WTC11 (cell line): ENCODE data around the gene PLCG2. TPM values are rescaled to one million over a fixed set of nuclear protein-coding genes. Genes with fewer than 3 reads are reported as not detected.

ENCODE experiments used
- ATAC-seq: fragments of 200-7000 bp; cut with Tn5 transposase; 2 replicates; pipeline ENCODE4 v1.10.0; 2021; ENCODE audit warnings: mild to moderate bottlenecking, moderate library complexity
- CTCF ChIA-PET: fragments of 300-600 bp; sonication (Branson Sonifier 250); formaldehyde crosslinking; loops from one replicate; lab custom pipeline; 2021; ENCODE audit warnings: antibody characterized with exemption; lab: Charles Lee
- POLR2A ChIA-PET: fragments of 350-600 bp; sonication (Branson Sonifier 250); formaldehyde crosslinking; loops from one replicate; lab custom pipeline; 2021; ENCODE audit warnings: antibody characterized with exemption; lab: Charles Lee
- DNase-seq: peaks from one replicate; pipeline ENCODE4 v3.0.0; 2021; ENCODE audit warnings: low spot score
- H3K27ac Mint-ChIP-seq: 2 replicates; pipeline ENCODE4 v1.8.0; 2021; ENCODE audit warnings: mixed read lengths
- H3K27me3 Mint-ChIP-seq: 2 replicates; pipeline ENCODE4 v1.8.0; 2021; ENCODE audit warnings: low read depth, mild to moderate bottlenecking, moderate library complexity, mixed read lengths
- H3K36me3 Mint-ChIP-seq: 2 replicates; pipeline ENCODE4 v1.8.0; 2021; ENCODE audit warnings: mixed read lengths
- H3K4me1 Mint-ChIP-seq: 2 replicates; pipeline ENCODE4 v1.8.0; 2022; ENCODE audit warnings: mixed read lengths
- H3K4me3 Mint-ChIP-seq: 2 replicates; pipeline ENCODE4 v1.8.0; 2021; ENCODE audit warnings: mild to moderate bottlenecking, moderate library complexity, mixed read lengths
- H3K9me3 Mint-ChIP-seq: 2 replicates; pipeline ENCODE4 v1.8.0; 2021; ENCODE audit warnings: mixed read lengths
- CBFB ChIP-seq: sonication (generic); formaldehyde crosslinking; IDR thresholded peaks from 2 replicates; pipeline ENCODE4 v1.8.1; 2022; ENCODE audit warnings: mild to moderate bottlenecking, low read depth, missing genetic modification reagents
- CREM ChIP-seq: sonication (generic); formaldehyde crosslinking; IDR thresholded peaks from 2 replicates; pipeline ENCODE4 v1.8.1; 2022; ENCODE audit warnings: mild to moderate bottlenecking, missing genetic modification reagents, moderate library complexity
- ELF4 ChIP-seq: sonication (generic); formaldehyde crosslinking; IDR thresholded peaks from 2 replicates; pipeline ENCODE4 v1.8.1; 2022; ENCODE audit warnings: low read depth, mild to moderate bottlenecking, moderate library complexity, missing genetic modification reagents
- FOXP1 ChIP-seq: sonication (generic); formaldehyde crosslinking; IDR thresholded peaks from 2 replicates; pipeline ENCODE4 v1.8.0; 2022; ENCODE audit warnings: missing genetic modification reagents, mild to moderate bottlenecking, moderate library complexity, borderline replicate concordance
- JUN ChIP-seq: sonication (generic); formaldehyde crosslinking; IDR thresholded peaks from 2 replicates; pipeline ENCODE4 v1.8.0; 2023; ENCODE audit warnings: mild to moderate bottlenecking, missing genetic modification reagents
- MYBL2 ChIP-seq: sonication (generic); formaldehyde crosslinking; IDR thresholded peaks from 2 replicates; pipeline ENCODE4 v1.8.1; 2023; ENCODE audit warnings: mild to moderate bottlenecking, moderate library complexity, missing genetic modification reagents
- NR3C1 ChIP-seq: sonication (generic); formaldehyde crosslinking; conservative IDR thresholded peaks from 2 replicates; pipeline ENCODE4 v1.8.1; 2023; ENCODE audit warnings: low read depth, mild to moderate bottlenecking, missing genetic modification reagents
- RELA ChIP-seq: sonication (generic); formaldehyde crosslinking; IDR thresholded peaks from 2 replicates; pipeline ENCODE4 v1.8.1; 2022; ENCODE audit warnings: missing genetic modification reagents, mild to moderate bottlenecking, borderline replicate concordance
- TEAD4 ChIP-seq: sonication (generic); formaldehyde crosslinking; IDR thresholded peaks from 2 replicates; pipeline ENCODE4 v1.8.0; 2022; ENCODE audit warnings: mild to moderate bottlenecking, missing genetic modification reagents
- ZNF121 ChIP-seq: sonication (generic); formaldehyde crosslinking; IDR thresholded peaks from 2 replicates; pipeline ENCODE4 v1.8.0; 2023; ENCODE audit warnings: missing genetic modification reagents
- ZNF671 ChIP-seq: fragments of 250-450 bp; sonication (Bioruptor Pico); IDR thresholded peaks from 2 replicates; pipeline ENCODE4 v1.8.0; 2021; ENCODE audit warnings: mild to moderate bottlenecking
- total RNA-seq: library from RNA; stranded (reverse); gene quantifications from 3 replicates; pipeline ENCODE4 v1.2.3, GENCODE V29; 2021
- TF ChIP-seq, protein P1 (sequence below): sonication (generic); formaldehyde crosslinking; IDR thresholded peaks from 2 replicates; pipeline ENCODE4 v1.8.1; 2022; ENCODE audit warnings: mild to moderate bottlenecking, moderate library complexity, missing genetic modification reagents
- TF ChIP-seq, protein P2 (sequence below): sonication (generic); formaldehyde crosslinking; IDR thresholded peaks from 2 replicates; pipeline ENCODE4 v1.8.0; 2023; ENCODE audit warnings: missing genetic modification reagents
- TF ChIP-seq, protein P3 (sequence below): sonication (generic); formaldehyde crosslinking; IDR thresholded peaks from 2 replicates; pipeline ENCODE4 v1.8.1; 2023; ENCODE audit warnings: mild to moderate bottlenecking, missing genetic modification reagents
- TF ChIP-seq, protein P4 (sequence below): sonication (generic); formaldehyde crosslinking; IDR thresholded peaks from 2 replicates; pipeline ENCODE4 v1.8.0; 2022; ENCODE audit warnings: mild to moderate bottlenecking, missing genetic modification reagents
- TF ChIP-seq, protein P5 (sequence below): sonication (generic); formaldehyde crosslinking; IDR thresholded peaks from 2 replicates; pipeline ENCODE4 v1.8.1; 2022; ENCODE audit warnings: missing genetic modification reagents, borderline replicate concordance
- TF ChIP-seq, protein P6 (sequence below): fragments of 250-450 bp; sonication (Bioruptor Pico); IDR thresholded peaks from 2 replicates; pipeline ENCODE4 v1.9.0; 2021; ENCODE audit warnings: mild to moderate bottlenecking, borderline replicate concordance
- TF ChIP-seq, protein P7 (sequence below): sonication (generic); formaldehyde crosslinking; IDR thresholded peaks from 2 replicates; pipeline ENCODE4 v1.8.1; 2022; ENCODE audit warnings: low read depth, missing genetic modification reagents, borderline replicate concordance

The PLCG2 gene
- total RNA-seq, 1 experiment from 2014 or later, result 7.0 TPM

DNA sequence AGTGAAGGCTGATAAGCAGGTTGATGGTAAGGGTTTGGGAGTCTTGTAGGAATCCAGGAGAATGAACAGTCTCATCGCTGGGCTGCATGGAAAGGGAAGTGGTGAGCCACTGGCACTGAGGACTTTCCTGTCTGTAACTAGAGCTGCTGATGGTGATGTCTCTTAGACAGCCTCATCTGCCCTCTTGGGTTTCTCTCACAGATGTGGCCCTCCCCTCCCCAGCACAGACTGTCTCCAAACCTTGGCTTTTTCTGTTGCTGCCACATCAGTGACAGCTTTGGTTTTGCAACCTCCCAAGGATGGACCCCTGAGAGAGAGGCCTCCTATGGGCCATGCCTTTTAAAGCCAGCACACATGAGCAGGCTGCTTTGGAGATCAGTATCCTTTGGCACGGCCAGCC, 16.9 kb downstream of the PLCG2 start (continued):
- no peak for TF ChIP-seq RELA
- no peak for TF ChIP-seq TEAD4 (CRISPR knock-in tag)
- TF ChIP-seq MYBL2, result no peak
- TF ChIP-seq JUN (CRISPR knock-in tag), result no peak

DNA sequence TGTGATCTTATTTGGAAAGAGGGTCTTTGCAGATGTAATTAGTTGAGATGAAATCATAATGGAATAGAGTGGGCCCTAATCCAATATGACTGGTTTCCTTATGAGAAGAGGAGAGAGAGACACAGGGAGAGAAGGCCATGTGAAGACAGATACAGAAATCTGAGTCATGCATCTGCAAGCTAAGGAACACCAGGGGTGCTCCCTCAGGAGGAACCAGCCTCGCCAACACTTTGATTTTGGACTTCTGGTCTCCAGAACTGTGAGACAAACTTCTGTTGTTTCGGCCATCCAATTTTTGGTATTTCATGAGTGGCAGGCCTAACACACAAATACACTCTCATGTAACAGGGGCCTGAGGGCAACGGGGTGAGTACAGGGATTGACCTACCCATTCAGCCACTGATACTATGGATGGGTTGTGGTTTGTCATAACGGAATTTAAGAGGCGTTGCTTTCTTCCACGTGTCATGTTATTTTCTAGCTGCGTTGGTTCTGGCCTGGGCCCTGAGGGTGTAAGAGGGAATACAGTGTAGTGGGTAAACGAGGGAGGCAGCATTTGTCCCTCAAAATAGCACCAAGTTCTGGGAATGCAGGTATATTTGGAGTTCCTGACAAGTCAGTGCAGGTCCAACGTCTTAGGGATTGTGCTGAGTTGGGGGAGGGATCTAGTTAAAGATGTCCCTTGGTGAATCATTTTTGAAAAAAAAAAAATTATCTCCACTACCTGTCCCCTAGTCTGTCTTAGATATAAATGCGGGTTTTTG, 17.7 kb downstream of the PLCG2 start:
- ATAC-seq, result no peak
- POLR2A ChIA-PET, result no interaction called here
- H3K9me3 Mint-ChIP-seq, result no peaks in the 10 kb centered on the region
- peaks cover 11% of the 10 kb centered on the region for H3K4me1 Mint-ChIP-seq
- no peak overlapping the region for H3K4me3 Mint-ChIP-seq
- TF ChIP-seq, protein P1, sequence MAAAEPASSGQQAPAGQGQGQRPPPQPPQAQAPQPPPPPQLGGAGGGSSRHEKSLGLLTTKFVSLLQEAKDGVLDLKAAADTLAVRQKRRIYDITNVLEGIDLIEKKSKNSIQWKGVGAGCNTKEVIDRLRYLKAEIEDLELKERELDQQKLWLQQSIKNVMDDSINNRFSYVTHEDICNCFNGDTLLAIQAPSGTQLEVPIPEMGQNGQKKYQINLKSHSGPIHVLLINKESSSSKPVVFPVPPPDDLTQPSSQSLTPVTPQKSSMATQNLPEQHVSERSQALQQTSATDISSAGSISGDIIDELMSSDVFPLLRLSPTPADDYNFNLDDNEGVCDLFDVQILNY (CRISPR knock-in tag), result no peak
- no peak for TF ChIP-seq FOXP1 (CRISPR knock-in tag)
- no peak for TF ChIP-seq MYBL2
- no peak for TF ChIP-seq ZNF121 (CRISPR knock-in tag)
- TF ChIP-seq ELF4 (CRISPR knock-in tag), result no peak
- TF ChIP-seq, protein P2, sequence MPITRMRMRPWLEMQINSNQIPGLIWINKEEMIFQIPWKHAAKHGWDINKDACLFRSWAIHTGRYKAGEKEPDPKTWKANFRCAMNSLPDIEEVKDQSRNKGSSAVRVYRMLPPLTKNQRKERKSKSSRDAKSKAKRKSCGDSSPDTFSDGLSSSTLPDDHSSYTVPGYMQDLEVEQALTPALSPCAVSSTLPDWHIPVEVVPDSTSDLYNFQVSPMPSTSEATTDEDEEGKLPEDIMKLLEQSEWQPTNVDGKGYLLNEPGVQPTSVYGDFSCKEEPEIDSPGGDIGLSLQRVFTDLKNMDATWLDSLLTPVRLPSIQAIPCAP (CRISPR knock-in tag), result no peak
- TF ChIP-seq, protein P3, sequence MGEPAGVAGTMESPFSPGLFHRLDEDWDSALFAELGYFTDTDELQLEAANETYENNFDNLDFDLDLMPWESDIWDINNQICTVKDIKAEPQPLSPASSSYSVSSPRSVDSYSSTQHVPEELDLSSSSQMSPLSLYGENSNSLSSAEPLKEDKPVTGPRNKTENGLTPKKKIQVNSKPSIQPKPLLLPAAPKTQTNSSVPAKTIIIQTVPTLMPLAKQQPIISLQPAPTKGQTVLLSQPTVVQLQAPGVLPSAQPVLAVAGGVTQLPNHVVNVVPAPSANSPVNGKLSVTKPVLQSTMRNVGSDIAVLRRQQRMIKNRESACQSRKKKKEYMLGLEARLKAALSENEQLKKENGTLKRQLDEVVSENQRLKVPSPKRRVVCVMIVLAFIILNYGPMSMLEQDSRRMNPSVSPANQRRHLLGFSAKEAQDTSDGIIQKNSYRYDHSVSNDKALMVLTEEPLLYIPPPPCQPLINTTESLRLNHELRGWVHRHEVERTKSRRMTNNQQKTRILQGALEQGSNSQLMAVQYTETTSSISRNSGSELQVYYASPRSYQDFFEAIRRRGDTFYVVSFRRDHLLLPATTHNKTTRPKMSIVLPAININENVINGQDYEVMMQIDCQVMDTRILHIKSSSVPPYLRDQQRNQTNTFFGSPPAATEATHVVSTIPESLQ (CRISPR knock-in tag), result no peak
- TF ChIP-seq, protein P4, sequence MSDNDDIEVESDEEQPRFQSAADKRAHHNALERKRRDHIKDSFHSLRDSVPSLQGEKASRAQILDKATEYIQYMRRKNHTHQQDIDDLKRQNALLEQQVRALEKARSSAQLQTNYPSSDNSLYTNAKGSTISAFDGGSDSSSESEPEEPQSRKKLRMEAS (CRISPR knock-in tag), result no peak
- TF ChIP-seq NR3C1, result no peak
- TF ChIP-seq ZNF671, result no peak
- TF ChIP-seq, protein P5, sequence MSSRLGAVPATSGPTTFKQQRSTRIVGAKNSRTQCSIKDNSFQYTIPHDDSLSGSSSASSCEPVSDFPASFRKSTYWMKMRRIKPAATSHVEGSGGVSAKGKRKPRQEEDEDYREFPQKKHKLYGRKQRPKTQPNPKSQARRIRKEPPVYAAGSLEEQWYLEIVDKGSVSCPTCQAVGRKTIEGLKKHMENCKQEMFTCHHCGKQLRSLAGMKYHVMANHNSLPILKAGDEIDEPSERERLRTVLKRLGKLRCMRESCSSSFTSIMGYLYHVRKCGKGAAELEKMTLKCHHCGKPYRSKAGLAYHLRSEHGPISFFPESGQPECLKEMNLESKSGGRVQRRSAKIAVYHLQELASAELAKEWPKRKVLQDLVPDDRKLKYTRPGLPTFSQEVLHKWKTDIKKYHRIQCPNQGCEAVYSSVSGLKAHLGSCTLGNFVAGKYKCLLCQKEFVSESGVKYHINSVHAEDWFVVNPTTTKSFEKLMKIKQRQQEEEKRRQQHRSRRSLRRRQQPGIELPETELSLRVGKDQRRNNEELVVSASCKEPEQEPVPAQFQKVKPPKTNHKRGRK (CRISPR knock-in tag), result no peak
- TF ChIP-seq, all 79 proteins: peak for 0
- no peaks in the 10 kb centered on the region for H3K36me3 Mint-ChIP-seq
- peak overlapping the region; percentile 7; the same call in 1 of the 2 replicates for H3K27ac Mint-ChIP-seq
- DNase-seq, result no peak
- no peaks in the 10 kb centered on the region for H3K27me3 Mint-ChIP-seq
- CTCF ChIA-PET, result interaction anchor here (0.5 to 1.1 kb wide), 2 partner anchors 23 to 83 kb away, joined by 3 read pairs; no protein-coding TSS in a partner anchor

DNA sequence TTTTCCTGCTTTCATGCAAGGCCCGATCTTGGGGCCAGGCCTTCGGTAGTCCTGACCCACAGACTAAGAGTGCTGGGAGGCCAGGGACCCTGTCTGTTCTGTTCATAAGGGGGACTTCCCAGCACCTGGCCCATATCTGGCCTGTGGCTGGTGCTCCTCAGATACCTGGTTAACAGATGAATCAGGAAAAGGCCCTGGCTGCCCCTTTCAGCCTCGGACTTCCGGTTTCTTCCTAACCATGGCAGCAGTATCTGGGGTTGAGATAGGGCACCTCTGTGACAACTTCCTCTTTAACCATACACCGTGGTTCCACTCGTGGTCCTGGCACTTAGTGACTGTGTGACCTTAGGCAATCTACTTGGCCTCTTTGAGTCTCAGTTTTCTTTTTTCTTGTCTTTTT, 18.4 kb downstream of the PLCG2 start:
- no peak for DNase-seq
- H3K4me3 Mint-ChIP-seq, result no peak overlapping the region
- no peaks in the 10 kb centered on the region for H3K36me3 Mint-ChIP-seq
- TF ChIP-seq, protein P6, sequence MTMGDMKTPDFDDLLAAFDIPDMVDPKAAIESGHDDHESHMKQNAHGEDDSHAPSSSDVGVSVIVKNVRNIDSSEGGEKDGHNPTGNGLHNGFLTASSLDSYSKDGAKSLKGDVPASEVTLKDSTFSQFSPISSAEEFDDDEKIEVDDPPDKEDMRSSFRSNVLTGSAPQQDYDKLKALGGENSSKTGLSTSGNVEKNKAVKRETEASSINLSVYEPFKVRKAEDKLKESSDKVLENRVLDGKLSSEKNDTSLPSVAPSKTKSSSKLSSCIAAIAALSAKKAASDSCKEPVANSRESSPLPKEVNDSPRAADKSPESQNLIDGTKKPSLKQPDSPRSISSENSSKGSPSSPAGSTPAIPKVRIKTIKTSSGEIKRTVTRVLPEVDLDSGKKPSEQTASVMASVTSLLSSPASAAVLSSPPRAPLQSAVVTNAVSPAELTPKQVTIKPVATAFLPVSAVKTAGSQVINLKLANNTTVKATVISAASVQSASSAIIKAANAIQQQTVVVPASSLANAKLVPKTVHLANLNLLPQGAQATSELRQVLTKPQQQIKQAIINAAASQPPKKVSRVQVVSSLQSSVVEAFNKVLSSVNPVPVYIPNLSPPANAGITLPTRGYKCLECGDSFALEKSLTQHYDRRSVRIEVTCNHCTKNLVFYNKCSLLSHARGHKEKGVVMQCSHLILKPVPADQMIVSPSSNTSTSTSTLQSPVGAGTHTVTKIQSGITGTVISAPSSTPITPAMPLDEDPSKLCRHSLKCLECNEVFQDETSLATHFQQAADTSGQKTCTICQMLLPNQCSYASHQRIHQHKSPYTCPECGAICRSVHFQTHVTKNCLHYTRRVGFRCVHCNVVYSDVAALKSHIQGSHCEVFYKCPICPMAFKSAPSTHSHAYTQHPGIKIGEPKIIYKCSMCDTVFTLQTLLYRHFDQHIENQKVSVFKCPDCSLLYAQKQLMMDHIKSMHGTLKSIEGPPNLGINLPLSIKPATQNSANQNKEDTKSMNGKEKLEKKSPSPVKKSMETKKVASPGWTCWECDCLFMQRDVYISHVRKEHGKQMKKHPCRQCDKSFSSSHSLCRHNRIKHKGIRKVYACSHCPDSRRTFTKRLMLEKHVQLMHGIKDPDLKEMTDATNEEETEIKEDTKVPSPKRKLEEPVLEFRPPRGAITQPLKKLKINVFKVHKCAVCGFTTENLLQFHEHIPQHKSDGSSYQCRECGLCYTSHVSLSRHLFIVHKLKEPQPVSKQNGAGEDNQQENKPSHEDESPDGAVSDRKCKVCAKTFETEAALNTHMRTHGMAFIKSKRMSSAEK (CRISPR knock-in tag), result no peak
- TF ChIP-seq, protein P5 (CRISPR knock-in tag), result no peak
- no peak for TF ChIP-seq CBFB
- no peak for TF ChIP-seq CREM (CRISPR knock-in tag)
- TF ChIP-seq, protein P7, sequence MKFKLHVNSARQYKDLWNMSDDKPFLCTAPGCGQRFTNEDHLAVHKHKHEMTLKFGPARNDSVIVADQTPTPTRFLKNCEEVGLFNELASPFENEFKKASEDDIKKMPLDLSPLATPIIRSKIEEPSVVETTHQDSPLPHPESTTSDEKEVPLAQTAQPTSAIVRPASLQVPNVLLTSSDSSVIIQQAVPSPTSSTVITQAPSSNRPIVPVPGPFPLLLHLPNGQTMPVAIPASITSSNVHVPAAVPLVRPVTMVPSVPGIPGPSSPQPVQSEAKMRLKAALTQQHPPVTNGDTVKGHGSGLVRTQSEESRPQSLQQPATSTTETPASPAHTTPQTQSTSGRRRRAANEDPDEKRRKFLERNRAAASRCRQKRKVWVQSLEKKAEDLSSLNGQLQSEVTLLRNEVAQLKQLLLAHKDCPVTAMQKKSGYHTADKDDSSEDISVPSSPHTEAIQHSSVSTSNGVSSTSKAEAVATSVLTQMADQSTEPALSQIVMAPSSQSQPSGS (CRISPR knock-in tag), result no peak
- no peaks in the 10 kb centered on the region for H3K9me3 Mint-ChIP-seq
- H3K27ac Mint-ChIP-seq, result no peak overlapping the region
- no peak for ATAC-seq
- H3K27me3 Mint-ChIP-seq, result no peaks in the 10 kb centered on the region
- CTCF ChIA-PET, result interaction anchor here (1.0 to 1.7 kb wide), 2 partner anchors 11 to 26 kb away, joined by 3 to 5 read pairs; no protein-coding TSS in a partner anchor
- peaks cover 11% of the 10 kb centered on the region for H3K4me1 Mint-ChIP-seq
- POLR2A ChIA-PET, result no interaction called here
